ENCODE measurements around the gene PCDH18. TPM values are rescaled to one million over a fixed set of nuclear protein-coding genes. Genes with fewer than 3 reads are reported as not detected.

The PCDH18 gene
- total and polyA plus RNA-seq, 11 donors, result 1.4 to 14.5 (median 5.7) TPM

DNA sequence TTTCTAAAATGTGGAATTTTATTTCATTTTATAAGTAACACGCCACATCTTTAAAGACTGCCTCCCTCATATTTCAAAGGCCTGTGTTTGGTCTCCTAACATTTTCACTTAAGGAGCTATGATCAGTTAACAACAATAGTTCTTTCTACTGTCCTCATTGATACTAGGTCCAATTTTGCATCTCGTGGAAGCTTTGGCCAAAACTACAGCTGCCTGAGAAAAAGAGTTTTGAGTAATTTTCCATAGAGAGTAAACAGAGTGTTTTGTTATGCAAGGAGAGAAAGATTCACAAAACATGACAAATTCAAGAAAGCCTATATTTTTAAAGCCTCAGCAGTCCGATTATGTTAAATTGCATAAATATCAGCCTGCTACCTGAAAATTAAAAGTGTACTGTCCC lies 11.4 kb upstream of the PCDH18 start:
- H3K4me3 ChIP-seq, result peak overlapping the region in 1 of 12 donors; percentile 2
- H3K27ac ChIP-seq, result peak overlapping the region in 3 of 12 donors; percentile 22 to 34 (median 26)
- no peaks in the 10 kb centered on the region for H3K36me3 ChIP-seq
- no peaks in the 10 kb centered on the region for H3K27me3 ChIP-seq
- no peak for ATAC-seq
- intact Hi-C loops (cut with DNase I), result loop anchor here in 1 of 10 donors (1.0 kb wide), 1 partner anchor 13 kb away; no protein-coding TSS in a partner anchor
- DNase-seq, result no peak
- peaks cover 0 to 11% (median 0%) of the 10 kb centered on the region in 12 donors for H3K4me1 ChIP-seq
- WGBS, 4 donors, result 52 to 76% (median 68%) methylated on average over 3 of the region's 3 CpGs
- H3K9me3 ChIP-seq, result no peaks in the 10 kb centered on the region
- no peak for TF ChIP-seq POLR2A (IDR thresholded peaks at IDR 0.05)
- TF ChIP-seq, protein P1, sequence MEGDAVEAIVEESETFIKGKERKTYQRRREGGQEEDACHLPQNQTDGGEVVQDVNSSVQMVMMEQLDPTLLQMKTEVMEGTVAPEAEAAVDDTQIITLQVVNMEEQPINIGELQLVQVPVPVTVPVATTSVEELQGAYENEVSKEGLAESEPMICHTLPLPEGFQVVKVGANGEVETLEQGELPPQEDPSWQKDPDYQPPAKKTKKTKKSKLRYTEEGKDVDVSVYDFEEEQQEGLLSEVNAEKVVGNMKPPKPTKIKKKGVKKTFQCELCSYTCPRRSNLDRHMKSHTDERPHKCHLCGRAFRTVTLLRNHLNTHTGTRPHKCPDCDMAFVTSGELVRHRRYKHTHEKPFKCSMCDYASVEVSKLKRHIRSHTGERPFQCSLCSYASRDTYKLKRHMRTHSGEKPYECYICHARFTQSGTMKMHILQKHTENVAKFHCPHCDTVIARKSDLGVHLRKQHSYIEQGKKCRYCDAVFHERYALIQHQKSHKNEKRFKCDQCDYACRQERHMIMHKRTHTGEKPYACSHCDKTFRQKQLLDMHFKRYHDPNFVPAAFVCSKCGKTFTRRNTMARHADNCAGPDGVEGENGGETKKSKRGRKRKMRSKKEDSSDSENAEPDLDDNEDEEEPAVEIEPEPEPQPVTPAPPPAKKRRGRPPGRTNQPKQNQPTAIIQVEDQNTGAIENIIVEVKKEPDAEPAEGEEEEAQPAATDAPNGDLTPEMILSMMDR (IDR thresholded peaks at IDR 0.05), result no peak

DNA sequence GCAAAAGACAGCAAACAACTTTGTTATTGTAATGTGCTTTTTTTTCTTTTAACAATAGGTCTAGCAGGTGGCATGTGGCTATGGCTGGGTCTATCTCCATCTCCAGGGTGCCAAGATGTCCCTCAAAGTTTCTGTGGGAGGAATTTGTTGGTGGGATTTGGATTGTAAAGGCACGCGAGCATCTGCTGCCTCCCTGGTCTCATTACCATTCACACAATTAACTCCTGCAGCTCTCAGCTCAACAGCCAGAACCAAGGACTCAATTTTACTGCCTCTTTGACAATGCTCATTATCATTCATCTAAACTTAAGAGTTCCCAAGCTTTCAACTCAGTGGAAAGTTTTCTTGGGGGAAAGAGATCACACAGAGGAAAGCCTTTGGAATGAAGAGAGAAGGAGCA lies 10.9 kb upstream of the PCDH18 start:
- DNase-seq, result no peak
- TF ChIP-seq POLR2A (IDR thresholded peaks at IDR 0.05), result no peak
- TF ChIP-seq, protein P1 (IDR thresholded peaks at IDR 0.05), result no peak
- WGBS, 4 donors, result 71 to 87% (median 76%) methylated on average over 2 of the region's 2 CpGs

DNA sequence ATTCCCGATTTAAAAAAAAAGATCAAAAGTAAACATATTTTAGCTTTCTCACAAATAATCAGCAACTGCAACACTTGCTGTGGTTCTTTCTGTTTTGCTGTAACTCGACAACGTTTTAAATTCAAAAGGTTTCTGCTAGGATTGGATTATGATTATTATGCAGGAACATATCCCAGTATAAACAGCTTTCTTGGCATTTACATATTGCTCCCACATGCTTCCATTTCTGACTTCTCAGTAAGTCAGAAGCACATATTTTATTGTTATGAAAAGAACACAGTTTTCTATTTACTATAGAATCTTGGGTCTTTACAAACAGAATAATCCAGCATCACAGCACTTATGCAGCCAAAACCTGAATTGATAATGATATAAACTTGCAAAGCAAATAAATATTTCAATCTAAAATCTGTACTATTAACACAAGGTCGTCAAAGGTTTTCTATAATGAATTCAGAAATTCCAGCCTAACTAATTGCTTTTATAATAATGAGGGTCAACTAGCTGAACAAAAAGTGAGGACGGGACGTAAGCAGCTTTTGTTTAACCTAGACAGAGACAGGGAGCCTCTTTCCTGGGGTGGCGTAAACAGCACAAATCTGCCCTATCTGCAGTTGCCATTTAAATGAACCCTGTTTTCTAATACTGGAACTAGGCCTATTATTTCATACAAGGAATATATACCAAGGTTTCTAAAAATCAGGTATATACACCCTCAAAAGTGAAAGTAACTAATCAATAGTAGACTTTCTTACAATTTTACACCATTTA lies 9.8 kb upstream of the PCDH18 start:
- DNase-seq (no peak), ATAC-seq (no peak)
- Histone ChIP-seq H3K9me3 (no peaks in the 10 kb centered on the region), H3K27me3 (no peaks in the 10 kb centered on the region), H3K4me1 (peaks cover 0 to 11% (median 0%) of the 10 kb centered on the region in 12 donors), H3K27ac (peak overlapping the region in 6 of 12 donors; percentile 2 to 51 (median 18)), H3K4me3 (peak overlapping the region in 9 of 12 donors; percentile 12 to 51 (median 29)), H3K36me3 (no peaks in the 10 kb centered on the region)
- TF ChIP-seq POLR2A (IDR thresholded peaks at IDR 0.05), result no peak
- TF ChIP-seq, protein P1 (IDR thresholded peaks at IDR 0.05), result no peak
- intact Hi-C loops (cut with DNase I), result no loop called here
- WGBS, 4 donors, result 55 to 62% (median 58%) methylated on average over 7 of the region's 7 CpGs

More for the DNA sequence above, 10.9 kb upstream of the PCDH18 start:
- no peaks in the 10 kb centered on the region for H3K27me3 ChIP-seq
- no peaks in the 10 kb centered on the region for H3K36me3 ChIP-seq
- ATAC-seq, result no peak
- H3K4me1 ChIP-seq, result peaks cover 0 to 11% (median 0%) of the 10 kb centered on the region in 12 donors
- intact Hi-C loops (cut with DNase I), result loop anchor here in 1 of 10 donors (1.0 kb wide), 1 partner anchor 13 kb away; no protein-coding TSS in a partner anchor
- peak overlapping the region in 2 of 12 donors; percentile 29 to 46 for H3K4me3 ChIP-seq
- H3K27ac ChIP-seq, result peak overlapping the region in 3 of 12 donors; percentile 22 to 34 (median 26)
- H3K9me3 ChIP-seq, result no peaks in the 10 kb centered on the region

DNA sequence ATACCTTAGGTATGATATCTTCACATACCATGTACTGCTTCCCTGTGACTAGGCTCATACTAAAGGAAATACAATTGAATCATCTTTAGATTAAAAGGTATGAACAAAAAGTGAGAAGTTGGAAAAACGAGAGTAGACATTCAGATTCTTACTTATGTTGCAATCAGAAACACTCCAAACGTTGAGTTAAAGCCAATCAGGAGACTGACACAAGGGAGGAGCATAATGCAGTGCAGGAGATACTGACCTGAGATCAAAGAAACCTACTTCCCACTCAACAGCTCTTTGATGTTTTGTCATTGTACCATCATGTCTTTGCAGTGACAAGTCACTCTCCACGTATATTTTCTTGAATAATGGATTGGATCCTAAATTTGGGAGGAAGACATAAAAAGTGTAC lies 8.9 kb upstream of the PCDH18 start:
- no peak overlapping the region for H3K4me3 ChIP-seq
- H3K27ac ChIP-seq, result no peak overlapping the region
- DNase-seq, result no peak
- H3K36me3 ChIP-seq, result no peaks in the 10 kb centered on the region
- no peak for ATAC-seq
- intact Hi-C loops (cut with DNase I), result no loop called here
- no peak for TF ChIP-seq POLR2A (IDR thresholded peaks at IDR 0.05)
- TF ChIP-seq, protein P1 (IDR thresholded peaks at IDR 0.05), result no peak
- peaks cover 0 to 2% (median 0%) of the 10 kb centered on the region in 12 donors for H3K9me3 ChIP-seq
- 55 to 61% (median 58%) methylated on average over 3 of the region's 3 CpGs for WGBS, 4 donors
- H3K4me1 ChIP-seq, result peaks cover 0 to 11% (median 0%) of the 10 kb centered on the region in 12 donors
- no peaks in the 10 kb centered on the region for H3K27me3 ChIP-seq

All from heart left ventricle (tissue), 16 donors.